Kidney (tissue), 14 donors: ENCODE measurements around the gene FLRT2. TPM values are rescaled to one million over a fixed set of nuclear protein-coding genes. Genes with fewer than 3 reads are reported as not detected.

Experiments
- DNase-seq, 5 donors: peaks; one replicate each; pipeline ENCODE4 v3.0.0-alpha.2; 2013 to 2020
- FAIRE-seq: peaks from 2 replicates; lab custom pipeline; 2012; peaks lifted over from hg19 to GRCh38; lab: Jason Lieb, UNC
- H3K27ac ChIP-seq, 2 donors: one replicate each; pipeline ENCODE4 v1.7.0; 2013; ENCODE audit warnings: low read depth in 2 of 2, low read length in 2 of 2, inconsistent platforms in 1 of 2
- H3K27me3 ChIP-seq: one replicate; pipeline ENCODE4 v1.7.1; 2013; ENCODE audit warnings: low read length, inconsistent platforms; ENCODE audit not compliant: control insufficient read depth, insufficient read depth
- H3K36me3 ChIP-seq, 3 donors: one replicate each; pipeline versions ENCODE4 v1.7.0 to v1.7.1; 2013; ENCODE audit warnings: low read length in 3 of 3, control low read depth in 1 of 3, inconsistent platforms in 1 of 3; ENCODE audit not compliant: insufficient read depth in 3 of 3, control insufficient read depth in 2 of 3
- H3K4me1 ChIP-seq, 3 donors: one replicate each; pipeline versions ENCODE4 v1.7.0 to v1.7.1; 2013; ENCODE audit warnings: low read length in 3 of 3, inconsistent platforms in 1 of 3, low read depth in 1 of 3; ENCODE audit not compliant: control insufficient read depth in 2 of 3, insufficient read depth in 2 of 3
- H3K4me3 ChIP-seq, 3 donors: one replicate each; pipeline versions ENCODE4 v1.7.0 to v1.8.1; 2013; ENCODE audit warnings: low read length in 3 of 3, control low read depth in 1 of 3, inconsistent platforms in 1 of 3
- H3K9ac ChIP-seq, 3 donors: one replicate each; pipeline versions ENCODE4 v1.7.0 to v1.7.1; 2013; ENCODE audit warnings: low read length in 3 of 3, control low read depth in 1 of 3, inconsistent platforms in 1 of 3
- H3K9me3 ChIP-seq, 3 donors: one replicate each; pipeline versions ENCODE4 v1.7.0 to v1.7.1; 2013; ENCODE audit warnings: low read length in 3 of 3, control low read depth in 1 of 3, inconsistent platforms in 1 of 3; ENCODE audit not compliant: control insufficient read depth in 2 of 3, insufficient read depth in 1 of 3
- intact Hi-C: fragments of 100-400 bp; cut with DNase I; formaldehyde crosslinking; loops from one replicate; pipeline ENCODE4 v1.11.1; 2022
- polyA plus RNA-seq: library from polyadenylated mRNA; stranded (reverse); fragments of 350-450 nt; fragmentation: Illumina TruSeq; extraction: RNeasy Lipid Tissue Mini Kit (QIAGEN cat#74804); gene quantifications from one replicate; pipeline ENCODE4 v1.2.3, GENCODE V29; 2014; ENCODE audit warnings: low read depth, low replicate concordance; ENCODE audit not compliant: insufficient read depth
- total RNA-seq: library from RNA; stranded (reverse); fragmentation: NEBNext Ultra II Directional; extraction: Animal tissue kit (Norgen Biotek cat#: 25700); gene quantifications from one replicate; pipeline ENCODE4 v1.2.1, GENCODE V29; 2021
- TF ChIP-seq, protein P1 (sequence below): IDR thresholded peaks from 3 replicates; pipeline ENCODE4 v1.5.1; 2012; ENCODE audit warnings: mild to moderate bottlenecking, moderate library complexity, borderline replicate concordance; ENCODE audit not compliant: insufficient read depth; ENCODE audit errors: extremely low read depth
- donor health status: control.
- donor health status: control.
- donor health status: control.
- donor health status: control.
- donor health status: control.
- donor health status: DM: yes; HTN: yes; CAD: no.
- donor health status: Normal renal cell carcinoma (clear cell type).

The FLRT2 gene
- total and polyA plus RNA-seq, 2 donors from 2014 or later, result 1.2 to 16.6 TPM

DNA sequence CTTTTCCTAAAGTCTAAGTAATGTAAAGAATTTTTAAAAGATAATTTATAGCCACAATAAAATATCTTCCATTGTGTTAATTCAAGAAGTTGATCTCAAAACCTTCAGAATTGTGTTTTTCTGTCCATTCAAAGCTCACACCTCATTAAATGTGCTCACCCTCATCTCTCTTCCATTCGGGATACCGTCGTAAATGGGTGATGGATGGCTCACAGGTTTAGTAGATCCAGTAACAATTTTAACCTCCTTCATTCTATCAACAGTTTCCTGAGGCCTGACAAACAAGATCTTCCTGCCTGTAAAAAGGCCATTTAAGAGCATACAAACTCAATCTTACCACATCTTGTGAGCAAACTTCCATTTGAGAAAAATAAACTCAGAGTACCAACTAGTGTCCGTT lies 9.4 kb upstream of the FLRT2 start:
- H3K27ac ChIP-seq, result no peak overlapping the region
- intact Hi-C loops, result no loop called here
- H3K4me3 ChIP-seq, result no peak overlapping the region
- TF ChIP-seq, protein P1, sequence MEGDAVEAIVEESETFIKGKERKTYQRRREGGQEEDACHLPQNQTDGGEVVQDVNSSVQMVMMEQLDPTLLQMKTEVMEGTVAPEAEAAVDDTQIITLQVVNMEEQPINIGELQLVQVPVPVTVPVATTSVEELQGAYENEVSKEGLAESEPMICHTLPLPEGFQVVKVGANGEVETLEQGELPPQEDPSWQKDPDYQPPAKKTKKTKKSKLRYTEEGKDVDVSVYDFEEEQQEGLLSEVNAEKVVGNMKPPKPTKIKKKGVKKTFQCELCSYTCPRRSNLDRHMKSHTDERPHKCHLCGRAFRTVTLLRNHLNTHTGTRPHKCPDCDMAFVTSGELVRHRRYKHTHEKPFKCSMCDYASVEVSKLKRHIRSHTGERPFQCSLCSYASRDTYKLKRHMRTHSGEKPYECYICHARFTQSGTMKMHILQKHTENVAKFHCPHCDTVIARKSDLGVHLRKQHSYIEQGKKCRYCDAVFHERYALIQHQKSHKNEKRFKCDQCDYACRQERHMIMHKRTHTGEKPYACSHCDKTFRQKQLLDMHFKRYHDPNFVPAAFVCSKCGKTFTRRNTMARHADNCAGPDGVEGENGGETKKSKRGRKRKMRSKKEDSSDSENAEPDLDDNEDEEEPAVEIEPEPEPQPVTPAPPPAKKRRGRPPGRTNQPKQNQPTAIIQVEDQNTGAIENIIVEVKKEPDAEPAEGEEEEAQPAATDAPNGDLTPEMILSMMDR, result no peak
- no peaks in the 10 kb centered on the region for H3K4me1 ChIP-seq
- peak in 3 of 5 donors; percentile 44 to 77 (median 74) for DNase-seq
- no peak overlapping the region for H3K9ac ChIP-seq
- FAIRE-seq, result no peak
- H3K27me3 ChIP-seq, result no peaks in the 10 kb centered on the region
- no peaks in the 10 kb centered on the region for H3K36me3 ChIP-seq
- H3K9me3 ChIP-seq, result no peaks in the 10 kb centered on the region

GRCh38 chr14:85523624-85524023 lies 6.3 kb upstream of the FLRT2 start:
- H3K9me3 ChIP-seq, result no peaks in the 10 kb centered on the region
- no peak overlapping the region for H3K9ac ChIP-seq
- DNase-seq (no peak), FAIRE-seq (no peak)
- TF ChIP-seq, protein P1, result no peak
- H3K4me1 ChIP-seq, result peaks cover 0 to 3% (median 0%) of the 10 kb centered on the region in 3 donors
- H3K27me3 ChIP-seq, result no peaks in the 10 kb centered on the region
- H3K36me3 ChIP-seq, result no peaks in the 10 kb centered on the region
- no peak overlapping the region for H3K4me3 ChIP-seq
- intact Hi-C loops, result no loop called here
- H3K27ac ChIP-seq, result no peak overlapping the region

DNA sequence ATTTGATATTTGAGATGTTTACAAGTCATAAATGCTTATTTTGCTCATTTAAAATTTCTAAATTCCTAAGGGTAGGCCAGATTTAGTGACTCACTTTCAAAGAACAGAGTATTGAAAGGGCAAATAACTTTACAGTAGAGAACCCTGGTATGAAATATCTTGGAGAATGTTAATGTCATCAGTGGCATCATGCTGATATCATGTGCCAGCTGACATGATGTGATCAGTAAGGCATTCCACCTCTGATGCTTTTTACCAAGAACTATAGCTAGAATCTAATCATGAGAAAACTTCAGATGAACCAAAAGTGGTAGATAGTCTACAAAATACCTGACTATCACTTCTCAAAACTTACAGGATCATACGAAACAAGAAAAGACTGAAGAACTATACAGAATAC lies 2.9 kb upstream of the FLRT2 start:
- intact Hi-C loops, result no loop called here
- Histone ChIP-seq H3K27ac (no peak overlapping the region), H3K4me1 (peaks cover 0 to 16% (median 3%) of the 10 kb centered on the region in 3 donors), H3K9ac (no peak overlapping the region), H3K9me3 (no peaks in the 10 kb centered on the region), H3K27me3 (peaks cover 2% of the 10 kb centered on the region), H3K4me3 (no peak overlapping the region), H3K36me3 (no peaks in the 10 kb centered on the region)
- TF ChIP-seq, protein P1, result no peak
- DNase-seq (no peak), FAIRE-seq (no peak)

GRCh38 chr14:85527445-85528035 lies 2.4 kb upstream of the FLRT2 start:
- H3K9ac ChIP-seq, result no peak overlapping the region
- FAIRE-seq, result no peak
- H3K36me3 ChIP-seq, result no peaks in the 10 kb centered on the region
- intact Hi-C loops, result no loop called here
- no peak for DNase-seq
- peaks cover 2 to 16% (median 3%) of the 10 kb centered on the region in 3 donors for H3K4me1 ChIP-seq
- TF ChIP-seq, protein P1, result no peak
- H3K27me3 ChIP-seq, result peaks cover 2% of the 10 kb centered on the region
- H3K4me3 ChIP-seq, result no peak overlapping the region
- H3K27ac ChIP-seq, result no peak overlapping the region
- H3K9me3 ChIP-seq, result no peaks in the 10 kb centered on the region
